Neural crest cell (in vitro differentiated cells): Measurements from ENCODE around the gene WDR37. TPM values are rescaled to one million over a fixed set of nuclear protein-coding genes. Genes with fewer than 3 reads are reported as not detected.

Experiments used
- DNase-seq: peaks from one replicate; pipeline ENCODE4 v3.0.0; 2021; ENCODE audit warnings: low read depth, mixed read lengths, low spot score
- H3K27ac Mint-ChIP-seq: one replicate; pipeline ENCODE4 v1.8.0; 2021; ENCODE audit warnings: mild to moderate bottlenecking, mixed read lengths; ENCODE audit not compliant: unreplicated experiment
- H3K27me3 Mint-ChIP-seq: 2 replicates; pipeline ENCODE4 v1.8.0; 2021; ENCODE audit warnings: low read depth, mild to moderate bottlenecking, mixed read lengths
- H3K36me3 Mint-ChIP-seq: 2 replicates; pipeline ENCODE4 v1.8.0; 2021; ENCODE audit warnings: low read depth, mild to moderate bottlenecking, mixed read lengths
- H3K4me1 Mint-ChIP-seq: 2 replicates; pipeline ENCODE4 v1.8.0; 2021; ENCODE audit warnings: mixed read lengths
- H3K4me3 Mint-ChIP-seq: one replicate; pipeline ENCODE4 v1.8.0; 2021; ENCODE audit warnings: mild to moderate bottlenecking, mixed read lengths
- H3K9me3 Mint-ChIP-seq: 2 replicates; pipeline ENCODE4 v1.8.0; 2021; ENCODE audit warnings: mixed read lengths
- total RNA-seq: library from RNA; stranded (reverse); gene quantifications from 2 replicates; pipeline ENCODE4 v1.2.1, GENCODE V29; 2021
- TF ChIP-seq, protein P1 (sequence below): fragments of 200-600 bp; sonication (generic); conservative IDR thresholded peaks from 2 replicates; pipeline ENCODE4 v1.5.0; 2021; ENCODE audit warnings: antibody characterized with exemption, mild to moderate bottlenecking

Gene WDR37
- total RNA-seq, 1 donor from 2014 or later: 19.5 TPM

DNA sequence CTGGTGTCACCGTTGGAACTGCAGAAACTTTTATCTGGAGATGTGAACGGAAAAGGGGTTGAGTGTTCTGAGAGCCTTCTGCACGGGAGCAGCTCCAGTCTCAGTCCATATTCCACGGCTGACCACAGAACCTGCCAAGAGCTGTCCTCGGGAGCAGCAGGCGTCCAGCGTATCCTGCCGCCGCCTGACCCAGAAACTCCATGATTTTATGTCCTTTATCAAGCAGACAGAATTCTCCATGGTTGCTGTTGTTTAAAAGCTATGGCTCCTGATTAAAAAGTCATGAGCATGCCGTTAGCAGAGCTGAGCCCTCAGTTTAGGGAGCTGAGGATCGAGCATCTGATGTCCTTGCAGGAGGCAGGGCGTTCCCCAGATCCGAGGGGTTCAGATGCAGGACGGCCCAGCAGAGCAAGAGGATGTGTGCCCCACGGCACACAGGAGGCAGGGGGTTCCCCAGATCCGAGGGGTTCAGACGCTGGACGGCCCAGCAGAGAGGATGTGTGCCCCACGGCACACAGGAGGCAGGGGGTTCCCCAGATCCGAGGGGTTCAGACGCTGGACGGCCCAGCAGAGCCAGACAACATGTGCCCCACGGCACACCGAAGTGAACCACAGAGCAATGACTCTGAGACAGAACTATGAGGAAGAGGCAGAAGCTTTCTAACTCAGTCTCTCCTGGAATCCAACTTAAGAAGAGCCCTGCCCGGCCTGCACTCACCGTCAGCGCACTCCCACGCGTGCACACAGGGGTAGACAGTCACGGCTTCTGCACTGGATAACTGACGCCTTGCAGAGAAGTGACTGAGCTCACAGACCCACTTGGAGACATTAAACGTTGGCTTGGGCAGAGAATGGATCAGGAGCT, 96.4 kb downstream of the WDR37 start:
- peaks cover 7% of the 10 kb centered on the region for H3K4me1 Mint-ChIP-seq
- TF ChIP-seq, protein P1, sequence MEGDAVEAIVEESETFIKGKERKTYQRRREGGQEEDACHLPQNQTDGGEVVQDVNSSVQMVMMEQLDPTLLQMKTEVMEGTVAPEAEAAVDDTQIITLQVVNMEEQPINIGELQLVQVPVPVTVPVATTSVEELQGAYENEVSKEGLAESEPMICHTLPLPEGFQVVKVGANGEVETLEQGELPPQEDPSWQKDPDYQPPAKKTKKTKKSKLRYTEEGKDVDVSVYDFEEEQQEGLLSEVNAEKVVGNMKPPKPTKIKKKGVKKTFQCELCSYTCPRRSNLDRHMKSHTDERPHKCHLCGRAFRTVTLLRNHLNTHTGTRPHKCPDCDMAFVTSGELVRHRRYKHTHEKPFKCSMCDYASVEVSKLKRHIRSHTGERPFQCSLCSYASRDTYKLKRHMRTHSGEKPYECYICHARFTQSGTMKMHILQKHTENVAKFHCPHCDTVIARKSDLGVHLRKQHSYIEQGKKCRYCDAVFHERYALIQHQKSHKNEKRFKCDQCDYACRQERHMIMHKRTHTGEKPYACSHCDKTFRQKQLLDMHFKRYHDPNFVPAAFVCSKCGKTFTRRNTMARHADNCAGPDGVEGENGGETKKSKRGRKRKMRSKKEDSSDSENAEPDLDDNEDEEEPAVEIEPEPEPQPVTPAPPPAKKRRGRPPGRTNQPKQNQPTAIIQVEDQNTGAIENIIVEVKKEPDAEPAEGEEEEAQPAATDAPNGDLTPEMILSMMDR: no peak
- H3K27me3 Mint-ChIP-seq: no peaks in the 10 kb centered on the region
- H3K9me3 Mint-ChIP-seq: no peaks in the 10 kb centered on the region
- H3K36me3 Mint-ChIP-seq: no peaks in the 10 kb centered on the region
- H3K4me3 Mint-ChIP-seq: no peak overlapping the region
- no peak overlapping the region for H3K27ac Mint-ChIP-seq
- no peak for DNase-seq

DNA sequence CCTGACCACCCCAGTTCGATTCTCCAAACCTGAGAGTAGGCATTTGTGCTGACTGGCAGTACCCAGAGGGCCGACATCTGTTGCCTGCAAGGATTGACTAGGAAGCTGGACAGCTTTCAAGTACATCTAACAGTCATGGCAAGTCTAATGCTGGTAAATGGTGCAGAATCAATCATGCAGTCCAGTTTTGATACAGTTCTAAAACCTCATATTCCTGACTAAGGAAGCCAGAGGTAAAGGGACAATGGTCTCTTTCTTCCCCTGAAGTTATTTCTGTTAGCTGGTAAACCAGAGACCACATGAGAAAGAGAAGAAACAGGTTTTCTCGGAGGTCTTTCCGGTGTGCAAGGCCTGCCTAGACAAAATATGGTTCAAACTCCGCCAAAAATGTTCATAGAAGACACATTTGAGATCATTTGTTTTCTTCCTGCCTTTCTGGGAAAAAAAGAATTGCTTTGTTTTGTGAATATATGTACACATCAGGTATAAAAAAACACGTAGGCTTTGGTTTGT, 97.1 kb downstream of the WDR37 start:
- H3K36me3 Mint-ChIP-seq: no peaks in the 10 kb centered on the region
- peak overlapping the region; percentile 35 for H3K27ac Mint-ChIP-seq
- H3K9me3 Mint-ChIP-seq: no peaks in the 10 kb centered on the region
- peaks cover 7% of the 10 kb centered on the region for H3K4me1 Mint-ChIP-seq
- H3K27me3 Mint-ChIP-seq: no peaks in the 10 kb centered on the region
- H3K4me3 Mint-ChIP-seq: no peak overlapping the region
- TF ChIP-seq, protein P1: no peak
- DNase-seq: no peak

DNA sequence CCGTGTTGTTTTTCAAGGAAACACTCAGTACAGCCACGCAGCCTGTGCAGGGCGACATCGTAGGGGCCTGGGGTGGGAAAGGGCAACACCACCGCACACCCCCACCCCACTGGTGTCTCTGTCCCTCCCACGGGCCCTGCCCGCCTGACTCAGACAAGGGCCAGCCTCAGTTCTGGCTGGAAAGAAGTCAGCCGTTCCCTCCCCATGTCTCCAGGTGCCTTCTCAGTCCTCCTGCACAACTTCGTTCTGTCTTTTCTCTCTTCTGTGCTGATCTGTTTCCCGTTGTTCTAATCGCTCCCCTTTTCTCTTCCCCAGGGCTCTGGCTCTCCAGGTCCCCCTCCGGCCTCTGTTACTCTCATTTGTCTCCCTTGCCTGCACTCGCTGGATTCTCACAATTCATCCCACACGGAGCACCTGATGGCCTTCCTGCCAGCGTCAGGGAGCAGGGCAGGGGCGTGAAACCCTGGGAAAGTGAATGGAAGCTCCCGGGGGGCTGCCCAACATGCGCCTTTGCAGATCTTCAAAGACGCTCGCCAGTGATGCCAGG, 97.7 kb downstream of the WDR37 start:
- Mint-ChIP-seq H3K4me1 (peaks cover 7% of the 10 kb centered on the region), H3K36me3 (no peaks in the 10 kb centered on the region), H3K9me3 (no peaks in the 10 kb centered on the region), H3K27ac (peak overlapping the region; percentile 35), H3K4me3 (no peak overlapping the region), H3K27me3 (no peaks in the 10 kb centered on the region)
- no peak for DNase-seq
- TF ChIP-seq, protein P1: no peak

DNA sequence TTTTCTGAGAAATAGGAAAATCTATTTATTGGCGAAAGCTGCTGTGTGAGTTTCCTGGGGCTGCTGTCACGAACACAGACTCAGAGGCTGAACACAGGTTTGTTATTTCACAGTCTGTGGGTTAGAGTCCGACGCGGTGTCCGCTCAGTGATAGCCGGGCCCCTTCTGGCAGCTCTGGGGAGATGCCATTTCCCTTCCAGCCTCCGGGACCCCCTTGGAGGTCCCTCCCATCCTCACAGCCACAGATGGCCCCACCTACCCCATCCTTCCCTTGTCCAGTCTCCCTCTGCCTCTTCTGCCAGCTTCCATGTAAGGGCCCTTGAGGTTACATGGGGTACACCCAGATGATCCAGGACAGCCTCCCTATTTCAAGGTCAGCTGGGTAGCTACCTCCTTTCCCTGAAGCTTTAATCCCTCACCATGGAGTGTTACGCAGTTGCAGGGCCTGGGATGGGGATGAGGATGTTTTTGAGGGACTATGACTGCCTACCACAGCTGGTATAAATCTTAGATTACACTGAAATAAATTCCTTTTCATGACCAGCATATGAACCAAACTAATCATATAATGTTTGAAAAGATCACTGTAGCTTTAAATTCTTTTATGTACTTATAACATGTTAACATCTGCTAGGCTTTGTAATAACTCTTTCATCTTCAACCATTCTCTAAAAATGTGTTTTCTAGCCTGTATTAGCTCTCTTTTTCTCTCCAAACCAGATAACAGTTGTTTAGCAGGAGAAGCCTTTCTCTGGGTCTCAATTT, 98.5 kb downstream of the WDR37 start:
- H3K4me1 Mint-ChIP-seq: peaks cover 7% of the 10 kb centered on the region
- no peaks in the 10 kb centered on the region for H3K36me3 Mint-ChIP-seq
- H3K27me3 Mint-ChIP-seq: no peaks in the 10 kb centered on the region
- no peak overlapping the region for H3K4me3 Mint-ChIP-seq
- no peak overlapping the region for H3K27ac Mint-ChIP-seq
- TF ChIP-seq, protein P1: no peak
- no peaks in the 10 kb centered on the region for H3K9me3 Mint-ChIP-seq
- DNase-seq: no peak

DNA sequence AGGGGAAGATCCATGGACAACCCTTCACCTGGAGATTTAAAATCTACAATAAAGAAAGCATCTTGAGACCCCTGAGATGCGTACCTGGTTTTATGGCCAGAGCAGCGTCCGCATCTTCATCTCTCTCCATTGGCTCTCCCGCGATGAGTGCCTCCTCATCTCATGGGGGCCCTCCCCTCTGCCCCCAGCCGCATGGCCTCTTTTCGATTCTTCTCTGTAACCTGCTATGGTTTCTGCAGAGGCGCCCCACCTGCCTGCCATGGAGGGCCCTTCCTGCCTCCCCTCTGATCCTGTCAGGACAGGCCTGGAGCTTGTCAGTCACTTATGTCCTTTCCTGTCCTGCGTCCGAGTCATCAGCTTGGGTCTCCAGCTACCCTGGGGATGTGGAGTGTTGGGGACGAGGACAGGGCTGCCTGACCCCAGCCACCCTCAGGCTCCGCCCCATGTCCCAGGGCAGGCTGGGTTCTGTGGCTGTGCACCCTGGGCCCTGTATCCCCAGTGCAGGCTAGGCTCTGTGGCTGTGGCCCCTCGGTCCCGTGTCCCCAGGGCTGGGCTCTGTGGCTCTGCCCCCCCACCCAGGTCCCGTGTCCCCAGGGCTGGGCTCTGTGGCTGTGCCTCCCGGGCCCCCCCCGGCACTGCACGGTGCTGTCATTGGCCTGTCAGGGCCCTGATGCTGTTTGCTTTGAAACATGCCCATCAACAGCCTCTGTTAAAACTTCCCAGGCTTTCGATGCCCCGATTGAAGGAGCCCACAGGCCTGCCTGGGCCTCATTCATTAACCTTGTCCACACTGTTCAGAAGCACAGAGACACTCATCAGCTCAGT, 99.8 kb downstream of the WDR37 start:
- TF ChIP-seq, protein P1: no peak

More for the DNA sequence above, 99.8 kb downstream of the WDR37 start:
- Mint-ChIP-seq H3K36me3 (no peaks in the 10 kb centered on the region), H3K9me3 (no peaks in the 10 kb centered on the region), H3K4me3 (no peak overlapping the region), H3K4me1 (peaks cover 7% of the 10 kb centered on the region), H3K27me3 (no peaks in the 10 kb centered on the region), H3K27ac (no peak overlapping the region)
- no peak for DNase-seq
